ENCODE data around the gene PDK2. TPM values are rescaled to one million over a fixed set of nuclear protein-coding genes. Genes with fewer than 3 reads are reported as not detected.
A peak's percentile ranks its signal among the peaks of the same experiment; 100 is the strongest.

The PDK2 gene
- total RNA-seq, 1 experiment from 2014 or later = 31.9 TPM

DNA sequence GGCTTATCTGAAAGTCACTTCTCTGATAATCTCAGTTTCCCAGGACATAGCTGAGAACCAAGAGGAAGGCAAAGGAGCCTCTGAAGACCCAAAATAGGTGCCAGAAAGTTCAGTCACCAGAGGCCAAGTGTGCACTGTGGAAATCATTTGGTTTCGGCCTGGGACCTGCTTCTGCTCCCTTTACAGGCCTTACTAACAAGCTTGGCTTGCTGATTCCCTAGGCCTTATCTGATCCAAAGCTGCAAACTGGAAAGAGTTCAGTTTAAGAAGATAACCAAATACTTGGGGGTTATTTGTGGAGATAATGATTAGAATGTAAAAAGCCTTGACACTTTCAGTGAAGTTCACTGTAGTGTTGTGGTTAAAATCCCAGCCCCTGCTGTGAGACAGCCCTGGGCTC, 22.2 kb upstream of the PDK2 start:
- H2AFZ ChIP-seq (ENCODE audit: low read length) = no peak overlapping the region
- DNase-seq (no peak), ATAC-seq (no peak)
- ChIA-PET CTCF (no interaction called here), POLR2A (ENCODE audit: unreplicated experiment) (interaction anchor here (0.6 kb wide), 1 partner anchor 30 kb away, joined by 3 read pairs; no protein-coding TSS in a partner anchor)
- no peak overlapping the region for H3K4me3 ChIP-seq (ENCODE audit: low read length)
- H3K79me2 ChIP-seq (ENCODE audit: low read length) = peaks cover 37% of the 10 kb centered on the region
- H3K27ac ChIP-seq (ENCODE audit: low read length) = no peak overlapping the region
- intact Hi-C loops (cut with micrococcal nuclease) = no loop called here
- BruUV-seq (replicated peaks) = TSS peak; percentile 2
- no peak overlapping the region for H3K9ac ChIP-seq (ENCODE audit: low read length)
- no peaks in the 10 kb centered on the region for H4K20me1 ChIP-seq (ENCODE audit: low read length)
- H3K4me1 ChIP-seq (ENCODE audit: insufficient read depth, low read length) = no peaks in the 10 kb centered on the region
- no peaks in the 10 kb centered on the region for H3K9me2 ChIP-seq (replicated peaks; ENCODE audit: low read length)
- H3K4me2 ChIP-seq (ENCODE audit: low read length) = no peak overlapping the region
- TF ChIP-seq EZH2 (IDR thresholded peaks at IDR 0.05; ENCODE audit: low read length, unreplicated experiment) (no peak), CTCF (conservative IDR thresholded peaks at IDR 0.05; ENCODE audit: low read depth, low read length) (no peak), EZH2phosphoT487 (IDR thresholded peaks at IDR 0.05; ENCODE audit: borderline replicate concordance, low read length) (no peak)
- no peaks in the 10 kb centered on the region for H3K9me3 ChIP-seq (ENCODE audit: low read length)
- H3K36me3 ChIP-seq (ENCODE audit: low read depth, low read length) = peaks cover 92% of the 10 kb centered on the region
- peaks cover 8% of the 10 kb centered on the region for H3F3A ChIP-seq (ENCODE audit: low read length, unreplicated experiment)
- no peaks in the 10 kb centered on the region for H3K27me3 ChIP-seq (ENCODE audit: low read length)

- DNase-seq = no peak
- intact Hi-C loops (cut with micrococcal nuclease) = no loop called here
- Histone ChIP-seq H3K4me1 (ENCODE audit: insufficient read depth, low read length) (no peaks in the 10 kb centered on the region), H3K9me2 (replicated peaks; ENCODE audit: low read length) (no peaks in the 10 kb centered on the region), H3K4me3 (ENCODE audit: low read length) (no peak overlapping the region), H2AFZ (ENCODE audit: low read length) (no peak overlapping the region), H3F3A (ENCODE audit: low read length, unreplicated experiment) (peaks cover 8% of the 10 kb centered on the region), H3K9ac (ENCODE audit: low read length) (no peak overlapping the region), H3K27ac (ENCODE audit: low read length) (no peak overlapping the region), H3K36me3 (ENCODE audit: low read depth, low read length) (peaks cover 96% of the 10 kb centered on the region), H3K4me2 (ENCODE audit: low read length) (no peak overlapping the region), H4K20me1 (ENCODE audit: low read length) (0 out of 2 replicates have a peak, but pooled peaks cover 9% of the 10 kb centered on the region), H3K27me3 (ENCODE audit: low read length) (no peaks in the 10 kb centered on the region), H3K79me2 (ENCODE audit: low read length) (peaks cover 28% of the 10 kb centered on the region), H3K9me3 (ENCODE audit: low read length) (no peaks in the 10 kb centered on the region)
- no peak for TF ChIP-seq EZH2 (IDR thresholded peaks at IDR 0.05; ENCODE audit: low read length, unreplicated experiment)
- no peak for TF ChIP-seq EZH2phosphoT487 (IDR thresholded peaks at IDR 0.05; ENCODE audit: borderline replicate concordance, low read length)
- TF ChIP-seq CTCF (conservative IDR thresholded peaks at IDR 0.05; ENCODE audit: low read depth, low read length) = no peak
- no peak for ATAC-seq
- CTCF ChIA-PET = no interaction called here
- BruUV-seq (replicated peaks) = no TSS peak
- POLR2A ChIA-PET (ENCODE audit: unreplicated experiment) = no interaction called here
Observed at GRCh38 chr17:50074227-50074626, 20.9 kb upstream of the PDK2 start.

DNA sequence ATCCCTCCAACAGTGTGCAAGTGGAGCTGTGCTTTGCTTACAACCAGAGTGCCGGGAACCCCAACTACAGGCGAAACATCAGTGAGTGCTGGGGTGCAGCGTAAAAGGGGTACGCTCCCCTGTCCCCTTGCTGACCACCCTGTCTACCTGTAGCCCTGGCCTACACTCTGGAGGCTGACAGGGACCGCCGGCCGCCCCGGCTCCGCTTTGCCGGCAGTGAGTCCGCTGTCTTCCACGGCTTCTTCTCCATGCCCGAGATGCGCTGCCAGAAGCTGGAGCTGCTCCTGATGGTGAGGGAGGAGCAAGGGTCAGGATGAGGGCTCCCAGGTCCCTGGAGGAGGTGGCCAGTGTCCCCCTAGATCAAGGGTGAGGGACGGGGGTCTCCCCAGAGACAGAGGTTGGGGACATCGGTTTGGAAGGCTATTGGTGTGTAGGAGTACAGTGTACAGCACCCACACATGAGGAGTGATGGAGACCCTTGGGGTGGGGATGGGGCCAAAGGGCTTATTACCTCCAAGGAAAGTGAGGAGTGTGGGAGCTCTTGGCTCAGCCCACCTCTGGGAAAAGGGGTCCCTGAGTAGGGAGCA, 19.6 kb upstream of the PDK2 start:
- DNase-seq = no peak
- BruUV-seq (replicated peaks) = no TSS peak
- H3K9me3 ChIP-seq (ENCODE audit: low read length) = no peaks in the 10 kb centered on the region
- 0 out of 2 replicates have a peak, but pooled peaks cover 9% of the 10 kb centered on the region for H4K20me1 ChIP-seq (ENCODE audit: low read length)
- no peak overlapping the region for H3K9ac ChIP-seq (ENCODE audit: low read length)
- H3K79me2 ChIP-seq (ENCODE audit: low read length) = peaks cover 19% of the 10 kb centered on the region
- TF ChIP-seq EZH2phosphoT487 (IDR thresholded peaks at IDR 0.05; ENCODE audit: borderline replicate concordance, low read length) (no peak), CTCF (conservative IDR thresholded peaks at IDR 0.05; ENCODE audit: low read depth, low read length) (no peak), EZH2 (IDR thresholded peaks at IDR 0.05; ENCODE audit: low read length, unreplicated experiment) (no peak)
- H2AFZ ChIP-seq (ENCODE audit: low read length) = no peak overlapping the region
- ATAC-seq = no peak
- H3K27me3 ChIP-seq (ENCODE audit: low read length) = no peaks in the 10 kb centered on the region
- no peak overlapping the region for H3K4me2 ChIP-seq (ENCODE audit: low read length)
- H3K4me1 ChIP-seq (ENCODE audit: insufficient read depth, low read length) = no peaks in the 10 kb centered on the region
- peaks cover 8% of the 10 kb centered on the region for H3F3A ChIP-seq (ENCODE audit: low read length, unreplicated experiment)
- ChIA-PET POLR2A (ENCODE audit: unreplicated experiment) (no interaction called here), CTCF (no interaction called here)
- H3K27ac ChIP-seq (ENCODE audit: low read length) = no peak overlapping the region
- H3K9me2 ChIP-seq (replicated peaks; ENCODE audit: low read length) = no peaks in the 10 kb centered on the region
- peaks cover 98% of the 10 kb centered on the region for H3K36me3 ChIP-seq (ENCODE audit: low read depth, low read length)
- intact Hi-C loops (cut with micrococcal nuclease) = no loop called here
- H3K4me3 ChIP-seq (ENCODE audit: low read length) = no peak overlapping the region
